ENCODE data around the gene AP2M1. TPM values are rescaled to one million over a fixed set of nuclear protein-coding genes. Genes with fewer than 3 reads are reported as not detected.
A peak's percentile ranks its signal among the peaks of the same experiment; 100 is the strongest.

The AP2M1 gene
- polyA plus RNA-seq, 1 donor (not counting 4 experiments of a cell fraction or from before 2014, with no cell fraction given): 431 TPM

GRCh38 chr3:184133840-184134745 lies 40.6 kb upstream of the AP2M1 start:
- Histone ChIP-seq H3K79me2 (ENCODE audit: control insufficient read depth, insufficient read depth, low read length) (peaks cover 35% of the 10 kb centered on the region), H2AFZ (ENCODE audit: control insufficient read depth, low read length) (peak overlapping the region; percentile 78), H3K9ac (ENCODE audit: control insufficient read depth, extremely low read depth, insufficient read depth, low read length) (peak overlapping the region; percentile 91), H3K4me1 (ENCODE audit: control insufficient read depth, extremely low read depth, insufficient read depth, low read length) (peaks cover 17% of the 10 kb centered on the region), H4K20me1 (ENCODE audit: control insufficient read depth, extremely low read depth, insufficient read depth, low read length) (no peaks in the 10 kb centered on the region), H3K9me1 (ENCODE audit: control insufficient read depth, extremely low read depth, insufficient read depth, low read length) (no peaks in the 10 kb centered on the region), H3K4me2 (ENCODE audit: control insufficient read depth, extremely low read depth, insufficient read depth, low read depth, low read length) (peak overlapping the region; percentile 98), H3K4me3 (ENCODE audit: control insufficient read depth in 2 of 3, extremely low read depth in 1 of 3, insufficient read depth in 2 of 3, low read depth in 1 of 3, low read length in 3 of 3) (peak overlapping the region; percentile 63 to 99 (median 97)), H3K36me3 (ENCODE audit: control insufficient read depth in 2 of 2, extremely low read depth in 1 of 2, insufficient read depth in 2 of 2, low read length in 2 of 2) (peaks cover 0 to 3% of the 10 kb centered on the region in 2 experiments), H3K9me3 (ENCODE audit: control insufficient read depth, low read depth, low read length) (no peaks in the 10 kb centered on the region), H3K27me3 (ENCODE audit: control insufficient read depth, extremely low read depth, insufficient read depth, low read length) (no peaks in the 10 kb centered on the region), H3K27ac (ENCODE audit: control insufficient read depth, insufficient read depth, low read length) (peak overlapping the region; percentile 76)
- FAIRE-seq (peak; percentile 81), DNase-seq (ENCODE audit: low read depth, low spot score) (peak; percentile 40)
- peak in 1 of 3 experiments; percentile 1 for TF ChIP-seq CTCF (optimal IDR thresholded peaks at IDR 0.05 in 1 of 3, IDR thresholded peaks at IDR 0.05 in 1 of 3, conservative IDR thresholded peaks at IDR 0.05 in 1 of 3; ENCODE audit: extremely low read depth in 1 of 3, insufficient read depth in 2 of 3, low read length in 3 of 3)
- TF ChIP-seq EZH2 (IDR thresholded peaks at IDR 0.05; ENCODE audit: low read length): no peak
- dilution Hi-C loops (cut with MboI; ENCODE audit: extremely low pct_ligation_motif_present, low sequenced_read_pairs): no loop called here

GRCh38 chr3:184134746-184135148 lies 39.9 kb upstream of the AP2M1 start:
- FAIRE-seq: peak; percentile 43
- peaks cover 35% of the 10 kb centered on the region for H3K79me2 ChIP-seq (ENCODE audit: control insufficient read depth, insufficient read depth, low read length)
- H4K20me1 ChIP-seq (ENCODE audit: control insufficient read depth, extremely low read depth, insufficient read depth, low read length): no peaks in the 10 kb centered on the region
- H3K4me1 ChIP-seq (ENCODE audit: control insufficient read depth, extremely low read depth, insufficient read depth, low read length): peaks cover 17% of the 10 kb centered on the region
- TF ChIP-seq CTCF (optimal IDR thresholded peaks at IDR 0.05 in 1 of 3, IDR thresholded peaks at IDR 0.05 in 1 of 3, conservative IDR thresholded peaks at IDR 0.05 in 1 of 3; ENCODE audit: extremely low read depth in 1 of 3, insufficient read depth in 2 of 3, low read length in 3 of 3): no peak
- TF ChIP-seq EZH2 (IDR thresholded peaks at IDR 0.05; ENCODE audit: low read length): no peak
- H3K36me3 ChIP-seq (ENCODE audit: control insufficient read depth in 2 of 2, extremely low read depth in 1 of 2, insufficient read depth in 2 of 2, low read length in 2 of 2): peaks cover 0 to 3% of the 10 kb centered on the region in 2 experiments
- no peaks in the 10 kb centered on the region for H3K9me3 ChIP-seq (ENCODE audit: control insufficient read depth, low read depth, low read length)
- H3K27me3 ChIP-seq (ENCODE audit: control insufficient read depth, extremely low read depth, insufficient read depth, low read length): no peaks in the 10 kb centered on the region
- dilution Hi-C loops (cut with MboI; ENCODE audit: extremely low pct_ligation_motif_present, low sequenced_read_pairs): no loop called here
- H3K9me1 ChIP-seq (ENCODE audit: control insufficient read depth, extremely low read depth, insufficient read depth, low read length): no peaks in the 10 kb centered on the region
- H3K9ac ChIP-seq (ENCODE audit: control insufficient read depth, extremely low read depth, insufficient read depth, low read length): peak overlapping the region; percentile 91
- H3K4me2 ChIP-seq (ENCODE audit: control insufficient read depth, extremely low read depth, insufficient read depth, low read depth, low read length): peak overlapping the region; percentile 98
- no peak for DNase-seq (ENCODE audit: low read depth, low spot score)
- H2AFZ ChIP-seq (ENCODE audit: control insufficient read depth, low read length): peak overlapping the region; percentile 78
- peak overlapping the region; percentile 63 to 99 (median 97) for H3K4me3 ChIP-seq (ENCODE audit: control insufficient read depth in 2 of 3, extremely low read depth in 1 of 3, insufficient read depth in 2 of 3, low read depth in 1 of 3, low read length in 3 of 3)
- peak overlapping the region; percentile 76 for H3K27ac ChIP-seq (ENCODE audit: control insufficient read depth, insufficient read depth, low read length)
